Measurements from ENCODE around the gene CORO6. TPM values are rescaled to one million over a fixed set of nuclear protein-coding genes. Genes with fewer than 3 reads are reported as not detected.

Gene CORO6
- total RNA-seq, 1 donor from 2014 or later, result 2.0 TPM

- intact Hi-C loops (cut with micrococcal nuclease), result loop anchor here (10.0 kb wide), 1 partner anchor 461 kb away; no protein-coding TSS in a partner anchor
Measured at GRCh38 chr17:29633886-29634285, 11.2 kb upstream of the CORO6 start.

GRCh38 chr17:29630630-29631193 lies 8.0 kb upstream of the CORO6 start:
- intact Hi-C loops (cut with micrococcal nuclease), result loop anchor here (10.0 kb wide), 1 partner anchor 464 kb away; no protein-coding TSS in a partner anchor

- intact Hi-C loops (cut with micrococcal nuclease), result loop anchor here (10.0 kb wide), 1 partner anchor 465 kb away; no protein-coding TSS in a partner anchor
Measured at GRCh38 chr17:29629839-29630238, 7.1 kb upstream of the CORO6 start.

GRCh38 chr17:29628644-29629043 lies 5.9 kb upstream of the CORO6 start:
- intact Hi-C loops (cut with micrococcal nuclease), result no loop called here

- intact Hi-C loops (cut with micrococcal nuclease), result no loop called here
Measured at GRCh38 chr17:29627951-29628350, 5.2 kb upstream of the CORO6 start.

GRCh38 chr17:29625037-29625750 lies 2.5 kb upstream of the CORO6 start:
- intact Hi-C loops (cut with micrococcal nuclease), result no loop called here

- intact Hi-C loops (cut with micrococcal nuclease), result no loop called here
Measured at GRCh38 chr17:29624586-29624985, 1.9 kb upstream of the CORO6 start.

GRCh38 chr17:29623283-29623647 lies 553 bp upstream of the CORO6 start:
- intact Hi-C loops (cut with micrococcal nuclease), result no loop called here

GRCh38 chr17:29621751-29622194 lies 939 bp downstream of the CORO6 start:
- intact Hi-C loops (cut with micrococcal nuclease), result no loop called here

GRCh38 chr17:29620779-29621500 lies 1.8 kb downstream of the CORO6 start:
- intact Hi-C loops (cut with micrococcal nuclease), result no loop called here

GRCh38 chr17:29620271-29620670 lies 2.4 kb downstream of the CORO6 start:
- intact Hi-C loops (cut with micrococcal nuclease), result no loop called here

- intact Hi-C loops (cut with micrococcal nuclease), result loop anchor here (2.0 to 5.0 kb wide), 3 partner anchors 38 to 313 kb away; partner anchors contain the start of gene SSH2
Measured at GRCh38 chr17:29619251-29619650, 3.5 kb downstream of the CORO6 start.

GRCh38 chr17:29618272-29619065 lies 4.2 kb downstream of the CORO6 start:
- intact Hi-C loops (cut with micrococcal nuclease), result loop anchor here (2.0 to 5.0 kb wide), 3 partner anchors 38 to 314 kb away; partner anchors contain the start of gene SSH2

GRCh38 chr17:29617481-29618271 lies 5.0 kb downstream of the CORO6 start:
- intact Hi-C loops (cut with micrococcal nuclease), result loop anchor here (1.0 to 5.0 kb wide), 5 partner anchors 37 to 315 kb away; partner anchors contain the start of gene SSH2

GRCh38 chr17:29617125-29617480 lies 5.6 kb downstream of the CORO6 start:
- intact Hi-C loops (cut with micrococcal nuclease), result loop anchor here (1.0 to 5.0 kb wide), 4 partner anchors 90 to 315 kb away; partner anchors contain the start of gene SSH2

GRCh38 chr17:29616300-29617048 lies 6.2 kb downstream of the CORO6 start:
- intact Hi-C loops (cut with micrococcal nuclease), result loop anchor here (1.0 to 5.0 kb wide), 4 partner anchors 90 to 316 kb away; partner anchors contain the start of gene SSH2

GRCh38 chr17:29615492-29616299 lies 7.0 kb downstream of the CORO6 start:
- intact Hi-C loops (cut with micrococcal nuclease), result loop anchor here (1.0 to 5.0 kb wide), 6 partner anchors 26 to 317 kb away; partner anchors contain the start of genes GIT1, SSH2, TAOK1 and TP53I13

- intact Hi-C loops (cut with micrococcal nuclease), result loop anchor here (1.0 to 5.0 kb wide), 5 partner anchors 26 to 317 kb away; partner anchors contain the start of genes GIT1, SSH2, TAOK1 and TP53I13
Measured at GRCh38 chr17:29615048-29615385, 7.7 kb downstream of the CORO6 start.

All from T-helper 2 cell treated with Interferon-gamma antibody and Interleukin-4, amounts not matched to agents 100 ng/mL and 5 ng/mL, for 36 hours (primary cell).